Measurements from ENCODE around the gene GRIN2A.

DNA sequence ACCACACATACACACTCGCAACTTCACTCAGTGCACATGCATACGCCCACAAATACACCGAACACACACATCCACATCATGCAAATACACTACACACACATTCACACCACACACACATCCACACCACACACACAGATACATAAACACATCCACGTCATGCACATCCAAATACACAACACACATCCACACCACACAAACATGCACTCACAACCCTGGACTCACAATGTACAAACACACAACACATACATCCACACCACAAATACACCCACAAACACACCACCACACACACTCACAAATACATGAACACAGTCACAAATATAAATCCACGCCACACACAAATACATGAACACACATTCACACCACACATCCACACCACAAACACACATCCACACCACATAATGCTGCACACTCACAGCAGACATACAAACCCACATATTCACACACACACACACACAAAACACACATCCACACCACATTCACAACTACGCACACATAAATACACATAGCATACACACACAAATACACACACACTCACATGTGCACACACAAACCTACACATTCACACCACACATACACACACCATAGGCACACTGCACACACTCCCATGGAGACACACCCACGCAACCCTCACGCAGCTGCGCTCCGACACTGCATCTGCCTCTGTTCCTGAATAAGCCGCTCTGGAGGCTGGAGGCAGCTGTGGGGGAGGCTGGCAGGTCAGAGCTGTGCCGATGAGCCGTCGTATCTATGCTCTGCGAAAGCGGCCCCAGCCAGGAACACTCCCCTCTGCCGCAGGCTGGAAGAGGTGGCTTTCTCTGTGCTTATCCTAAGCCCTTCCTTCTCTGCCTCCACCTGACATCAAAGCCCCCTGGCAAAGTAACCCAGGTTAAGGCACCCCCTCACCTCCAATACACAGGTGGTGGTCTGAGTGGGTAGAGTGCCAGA lies 141.8 kb downstream of the GRIN2A start:
- TF ChIP-seq POLR2A (IDR thresholded peaks at IDR 0.05; ENCODE audit: low read depth, low read length) (no peak), MYC (IDR thresholded peaks at IDR 0.05; ENCODE audit: low read depth, low read length) (no peak), POLR2AphosphoS5 (IDR thresholded peaks at IDR 0.05; ENCODE audit: insufficient read depth, low read depth, low read length) (no peak), EZH2 (IDR thresholded peaks at IDR 0.05; ENCODE audit: borderline replicate concordance, low read depth, low read length, severe bottlenecking) (no peak), JUN (IDR thresholded peaks at IDR 0.05; ENCODE audit: borderline replicate concordance, insufficient read depth, insufficient read length, low read depth) (no peak), MAX (IDR thresholded peaks at IDR 0.05; ENCODE audit: insufficient read depth, insufficient read length) (no peak)
- TF ChIP-seq, protein P1, sequence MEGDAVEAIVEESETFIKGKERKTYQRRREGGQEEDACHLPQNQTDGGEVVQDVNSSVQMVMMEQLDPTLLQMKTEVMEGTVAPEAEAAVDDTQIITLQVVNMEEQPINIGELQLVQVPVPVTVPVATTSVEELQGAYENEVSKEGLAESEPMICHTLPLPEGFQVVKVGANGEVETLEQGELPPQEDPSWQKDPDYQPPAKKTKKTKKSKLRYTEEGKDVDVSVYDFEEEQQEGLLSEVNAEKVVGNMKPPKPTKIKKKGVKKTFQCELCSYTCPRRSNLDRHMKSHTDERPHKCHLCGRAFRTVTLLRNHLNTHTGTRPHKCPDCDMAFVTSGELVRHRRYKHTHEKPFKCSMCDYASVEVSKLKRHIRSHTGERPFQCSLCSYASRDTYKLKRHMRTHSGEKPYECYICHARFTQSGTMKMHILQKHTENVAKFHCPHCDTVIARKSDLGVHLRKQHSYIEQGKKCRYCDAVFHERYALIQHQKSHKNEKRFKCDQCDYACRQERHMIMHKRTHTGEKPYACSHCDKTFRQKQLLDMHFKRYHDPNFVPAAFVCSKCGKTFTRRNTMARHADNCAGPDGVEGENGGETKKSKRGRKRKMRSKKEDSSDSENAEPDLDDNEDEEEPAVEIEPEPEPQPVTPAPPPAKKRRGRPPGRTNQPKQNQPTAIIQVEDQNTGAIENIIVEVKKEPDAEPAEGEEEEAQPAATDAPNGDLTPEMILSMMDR (IDR thresholded peaks at IDR 0.05; ENCODE audit: extremely low read depth in 1 of 2, insufficient read depth in 1 of 2, low read depth in 1 of 2, low read length in 2 of 2): no peak
